ENCODE results near the gene OR14A16.
A peak's percentile ranks its signal among the peaks of the same experiment; 100 is the strongest.

OR14A16 gene, protein sequence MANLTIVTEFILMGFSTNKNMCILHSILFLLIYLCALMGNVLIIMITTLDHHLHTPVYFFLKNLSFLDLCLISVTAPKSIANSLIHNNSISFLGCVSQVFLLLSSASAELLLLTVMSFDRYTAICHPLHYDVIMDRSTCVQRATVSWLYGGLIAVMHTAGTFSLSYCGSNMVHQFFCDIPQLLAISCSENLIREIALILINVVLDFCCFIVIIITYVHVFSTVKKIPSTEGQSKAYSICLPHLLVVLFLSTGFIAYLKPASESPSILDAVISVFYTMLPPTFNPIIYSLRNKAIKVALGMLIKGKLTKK

DNA sequence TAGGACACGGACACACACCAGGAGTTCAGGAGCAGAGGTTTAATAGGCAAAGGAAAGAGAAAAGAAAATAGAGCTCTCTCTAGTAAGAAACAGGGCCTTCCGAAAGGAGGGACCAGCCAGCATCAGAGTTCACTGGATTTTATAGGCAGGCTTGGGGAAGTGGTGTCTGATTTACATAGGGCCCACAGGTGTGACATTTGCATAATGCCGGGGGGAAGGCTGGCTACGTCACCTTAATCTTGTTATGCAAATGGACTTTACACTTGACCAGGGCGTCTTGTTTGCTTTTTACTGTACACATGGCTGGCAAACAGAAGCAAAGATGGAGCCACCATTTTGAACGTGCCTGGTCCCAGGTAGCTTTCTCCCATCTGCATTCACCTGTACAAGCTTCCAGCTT lies at the start of gene OR14A16:
OR14A16 (minus strand) TSS at position 97 of the 400 bp plus-strand sequence. CDS start 8,390 bp downstream, outside the sequence.
- no peak for DNase-seq (ENCODE audit: low read depth in 2 of 2)

DNA sequence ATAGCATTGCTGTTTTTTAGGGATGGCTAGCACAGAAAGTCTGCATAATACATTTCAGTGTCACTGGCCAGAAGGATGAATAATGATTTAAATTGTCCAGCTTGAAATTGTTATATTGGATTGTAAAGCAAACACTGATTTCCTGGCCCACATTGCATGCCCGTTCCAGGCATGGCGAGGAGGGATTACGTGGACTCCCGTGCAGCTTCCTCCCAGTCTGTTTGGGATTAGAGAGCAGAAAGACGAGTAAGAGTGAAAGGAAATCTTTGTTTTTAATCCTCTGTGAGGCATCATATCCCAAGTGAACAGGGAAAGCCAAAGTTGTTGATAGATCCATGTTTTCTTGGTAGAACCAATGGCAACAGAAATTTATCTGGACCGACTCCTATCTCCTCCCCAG lies 41.5 kb upstream of the OR14A16 start:
- DNase-seq (ENCODE audit: low read depth in 2 of 2) = no peak

DNA sequence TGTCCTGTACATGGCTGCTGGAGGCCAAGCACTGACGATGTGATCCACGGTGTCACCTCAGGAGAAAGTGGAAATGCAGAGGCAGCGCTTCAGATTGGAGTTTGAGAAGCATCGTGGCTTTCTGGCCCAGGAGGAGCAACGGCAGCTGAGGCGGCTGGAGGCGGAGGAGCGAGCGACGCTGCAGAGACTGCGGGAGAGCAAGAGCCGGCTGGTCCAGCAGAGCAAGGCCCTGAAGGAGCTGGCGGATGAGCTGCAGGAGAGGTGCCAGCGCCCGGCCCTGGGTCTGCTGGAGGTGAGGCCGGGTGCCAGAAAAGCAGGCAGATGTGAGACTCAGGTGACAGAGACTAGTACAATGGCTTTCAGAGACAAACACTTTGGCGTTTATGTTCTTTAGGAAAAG lies 40.7 kb upstream of the OR14A16 start:
- no peak for DNase-seq (ENCODE audit: low read depth in 2 of 2)

DNA sequence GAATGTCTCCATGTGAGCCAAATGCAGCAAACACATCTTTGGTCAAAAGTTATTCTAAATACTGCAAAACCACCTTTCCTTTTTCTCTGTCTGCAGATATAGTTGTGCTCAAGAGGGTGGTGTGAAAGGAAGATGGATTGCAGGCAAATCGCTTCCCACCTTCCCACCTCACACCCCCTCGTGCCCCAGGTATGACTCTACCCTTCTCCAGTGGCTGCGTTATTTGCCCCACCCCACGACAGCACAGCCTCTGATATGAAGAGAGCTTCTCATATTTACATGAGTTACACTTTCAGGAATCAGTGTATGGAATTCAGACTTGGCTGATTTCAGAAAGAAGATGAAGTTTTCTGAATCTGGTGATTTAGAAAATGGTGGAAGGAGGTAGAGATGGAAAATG lies 38.8 kb upstream of the OR14A16 start:
- no peak for DNase-seq (ENCODE audit: low read depth in 2 of 2)

DNA sequence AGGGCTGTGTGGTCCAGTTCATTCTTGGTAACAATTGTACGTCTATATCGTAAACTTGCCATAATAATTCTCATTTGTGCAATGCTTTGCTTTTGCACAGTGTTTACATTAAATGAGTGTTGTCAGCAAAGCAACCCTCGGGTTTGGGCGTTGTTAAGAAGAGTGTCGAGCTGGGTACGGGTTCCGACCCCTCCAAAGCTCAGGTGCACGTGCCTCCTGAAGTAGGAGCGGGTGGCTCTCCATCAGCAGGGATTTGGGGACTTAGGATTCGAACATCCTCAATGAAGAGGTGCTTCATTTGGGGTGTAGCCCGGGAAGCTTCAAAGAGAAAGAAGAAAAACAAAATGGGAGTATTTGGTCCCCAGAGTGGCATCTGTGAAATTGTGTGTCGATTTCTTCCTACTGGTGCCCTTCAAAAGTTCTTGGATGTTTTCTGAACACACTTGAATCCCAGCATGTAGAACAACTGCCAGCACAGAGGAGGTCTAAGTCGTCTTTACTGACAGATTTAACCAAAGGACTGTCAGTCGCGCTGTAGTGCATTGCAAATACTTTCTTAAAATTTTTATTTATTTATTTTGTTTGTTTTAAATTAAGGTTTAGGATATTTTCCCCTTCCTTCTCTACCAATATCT lies 34.2 kb upstream of the OR14A16 start:
- DNase-seq (ENCODE audit: low read depth in 2 of 2) = no peak

DNA sequence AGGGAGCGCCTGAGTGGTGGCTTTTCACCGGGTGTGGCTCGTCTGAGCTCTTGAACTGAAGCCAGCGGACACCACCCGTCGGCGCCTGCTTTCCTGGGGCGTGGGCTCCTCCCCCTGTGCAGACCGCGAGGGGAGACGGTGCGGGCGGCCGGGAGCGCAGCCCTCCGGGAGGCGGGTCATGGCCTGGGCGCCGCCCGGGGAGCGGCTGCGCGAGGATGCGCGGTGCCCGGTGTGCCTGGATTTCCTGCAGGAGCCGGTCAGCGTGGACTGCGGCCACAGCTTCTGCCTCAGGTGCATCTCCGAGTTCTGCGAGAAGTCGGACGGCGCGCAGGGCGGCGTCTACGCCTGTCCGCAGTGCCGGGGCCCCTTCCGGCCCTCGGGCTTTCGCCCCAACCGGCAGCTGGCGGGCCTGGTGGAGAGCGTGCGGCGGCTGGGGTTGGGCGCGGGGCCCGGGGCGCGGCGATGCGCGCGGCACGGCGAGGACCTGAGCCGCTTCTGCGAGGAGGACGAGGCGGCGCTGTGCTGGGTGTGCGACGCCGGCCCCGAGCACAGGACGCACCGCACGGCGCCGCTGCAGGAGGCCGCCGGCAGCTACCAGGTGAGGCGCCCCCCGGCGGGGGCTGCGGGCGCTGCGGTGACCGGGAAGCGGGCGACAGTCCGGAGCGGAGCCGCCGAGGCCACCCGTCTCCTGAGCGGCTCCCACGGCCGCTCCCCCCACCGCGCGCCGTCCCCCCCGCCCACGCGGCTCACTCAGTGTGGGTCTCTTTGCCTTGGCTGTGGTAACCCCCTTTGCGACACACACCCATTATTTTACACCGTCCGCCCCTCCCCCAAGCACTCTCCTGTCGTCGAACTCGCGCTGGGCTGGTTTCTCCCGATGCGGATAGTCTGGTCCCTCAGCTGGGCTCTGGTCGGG lies 33.4 kb upstream of the OR14A16 start, which contains the start of gene TRIM58:
TRIM58 (plus strand) TSS at position 119 of the 916 bp plus-strand sequence; CDS start at position 179, 60 bp downstream.
- peak in 1 of 2 donors; percentile 0 for DNase-seq (ENCODE audit: low read depth in 2 of 2)

DNA sequence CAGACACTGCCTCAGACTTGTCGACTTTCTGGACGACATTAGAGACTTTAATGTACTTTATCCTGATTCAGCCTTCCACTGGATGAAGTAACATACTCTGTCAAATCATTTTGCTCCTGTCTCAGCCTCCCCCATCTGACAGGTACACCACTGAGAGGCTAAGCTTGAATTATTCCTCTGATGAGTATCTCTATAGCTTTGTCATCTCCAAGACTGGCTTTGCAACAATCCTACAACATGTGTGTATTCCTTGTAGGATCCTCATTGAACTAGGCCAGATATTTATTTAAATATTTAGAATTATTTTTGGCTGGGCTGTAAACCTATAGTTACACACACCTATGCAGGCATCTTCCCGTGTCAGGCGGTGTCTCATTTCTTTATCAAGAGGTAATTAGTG lies 32.0 kb upstream of the OR14A16 start:
- DNase-seq (ENCODE audit: low read depth in 2 of 2) = no peak

DNA sequence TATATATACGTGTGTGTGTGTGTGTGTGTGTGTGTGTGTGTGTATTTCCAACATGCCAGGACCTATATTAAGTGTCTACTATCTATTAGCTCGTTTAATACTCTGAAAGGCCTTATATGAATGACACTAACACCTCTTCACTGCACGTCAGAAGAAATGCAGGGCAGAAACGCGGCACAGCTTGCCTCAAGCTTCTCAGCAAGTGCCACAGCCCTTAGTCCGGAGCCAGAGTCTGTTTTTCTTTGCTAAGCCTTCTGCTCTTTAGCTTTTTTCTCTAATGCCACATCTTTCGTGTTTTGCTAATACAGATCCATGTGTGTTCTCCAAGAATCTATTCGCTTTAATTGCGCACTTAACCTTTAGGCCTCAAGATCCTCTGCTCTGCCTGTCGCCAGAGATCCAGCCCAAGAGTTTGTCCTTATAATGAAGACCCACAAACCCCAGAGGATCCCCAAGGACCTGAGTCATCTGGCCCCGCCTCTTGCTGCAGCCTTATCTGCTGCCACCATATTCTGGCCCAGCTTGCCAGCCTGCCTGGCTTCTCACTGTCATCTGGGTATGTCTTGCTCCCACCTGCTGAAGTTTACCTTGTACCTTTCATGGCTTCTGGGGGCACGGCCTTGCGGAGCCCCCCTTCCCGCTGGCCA lies 31.1 kb upstream of the OR14A16 start:
- DNase-seq (ENCODE audit: low read depth in 2 of 2) = no peak

DNA sequence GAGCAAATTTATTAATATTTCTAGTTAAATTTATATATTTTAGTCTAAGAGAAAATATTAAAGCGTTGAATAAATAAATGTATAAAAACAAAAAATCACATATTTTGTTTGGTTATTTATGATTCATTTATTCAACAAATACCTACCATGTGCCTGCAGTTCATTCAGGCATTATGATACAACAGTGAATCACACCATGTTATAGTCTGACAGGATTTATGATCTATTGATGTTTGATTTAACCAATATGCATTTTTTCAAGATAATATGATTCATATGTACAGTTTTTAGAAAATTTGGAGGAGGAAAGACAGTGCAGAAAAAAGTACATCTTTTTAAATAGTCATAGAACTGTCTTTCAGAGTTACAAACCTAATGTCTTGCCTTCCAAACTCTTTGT lies 25.7 kb upstream of the OR14A16 start:
- DNase-seq (ENCODE audit: low read depth in 2 of 2) = no peak

DNA sequence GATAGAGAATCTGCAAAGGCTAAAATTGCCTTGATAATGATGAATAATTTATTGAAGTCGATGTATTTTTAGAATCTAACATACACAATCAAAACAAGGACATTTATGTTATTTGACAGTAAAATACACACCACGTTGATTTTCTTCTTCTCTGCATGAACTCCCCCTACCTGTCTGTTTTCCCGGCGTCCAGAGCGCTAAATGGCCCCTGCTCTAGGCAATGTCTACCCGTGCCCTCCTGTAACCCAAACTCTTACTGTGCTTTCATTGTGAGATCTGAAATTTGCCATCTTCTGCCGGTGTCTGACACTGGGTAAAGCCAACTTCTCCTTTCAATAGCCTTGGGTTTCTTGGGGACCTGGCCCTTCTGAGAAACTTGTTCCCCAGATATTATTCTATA lies 24.4 kb upstream of the OR14A16 start:
- no peak for DNase-seq (ENCODE audit: low read depth in 2 of 2)

DNA sequence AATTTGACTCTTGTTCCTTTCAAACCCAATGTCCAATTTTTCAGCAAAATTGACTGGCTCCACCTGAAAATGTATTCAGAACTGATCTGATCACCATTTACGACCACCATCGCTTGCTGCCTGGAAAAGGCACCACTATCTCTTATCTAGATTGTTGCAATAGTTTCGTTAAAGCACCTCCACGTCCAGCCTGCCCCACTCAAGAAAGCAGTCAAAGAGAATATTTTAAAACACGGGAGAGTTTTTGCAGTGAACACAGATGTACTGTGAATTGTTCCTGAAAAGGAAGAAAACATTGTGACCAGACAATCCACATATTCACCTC lies 21.7 kb upstream of the OR14A16 start:
- DNase-seq (ENCODE audit: low read depth in 2 of 2) = no peak

DNA sequence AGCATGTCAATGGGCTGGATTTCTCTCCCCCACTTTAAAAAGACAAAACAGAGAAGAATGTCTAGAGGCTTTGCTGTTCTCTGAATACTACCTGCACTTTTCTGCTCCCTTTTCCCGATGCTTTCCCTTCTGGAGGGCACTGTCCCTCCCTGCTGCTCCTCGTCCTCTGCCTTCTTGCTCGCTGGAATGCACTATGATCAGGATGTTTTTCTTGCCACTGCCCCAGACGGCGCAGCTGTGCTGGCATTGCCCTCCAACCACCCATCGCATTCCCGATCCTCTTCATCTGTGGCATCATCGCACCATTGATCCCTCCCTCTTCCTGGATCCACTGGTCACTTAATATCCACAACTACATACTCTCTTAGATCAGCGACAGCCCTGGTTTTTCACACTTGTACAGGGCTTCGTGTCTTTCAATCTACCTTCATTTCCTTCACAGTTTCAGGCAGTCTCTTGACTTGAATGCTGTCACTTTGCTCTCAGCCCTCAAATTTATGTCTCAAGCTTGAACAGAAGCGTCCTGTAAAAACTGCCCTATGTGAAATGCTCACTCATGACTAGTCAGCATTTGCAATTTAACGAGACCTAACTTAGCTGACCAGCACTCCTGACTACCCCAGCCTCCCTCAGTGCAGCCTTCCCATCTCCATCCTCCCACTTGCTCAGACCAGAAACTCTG lies 21.2 kb upstream of the OR14A16 start:
- no peak for DNase-seq (ENCODE audit: low read depth in 2 of 2)

DNA sequence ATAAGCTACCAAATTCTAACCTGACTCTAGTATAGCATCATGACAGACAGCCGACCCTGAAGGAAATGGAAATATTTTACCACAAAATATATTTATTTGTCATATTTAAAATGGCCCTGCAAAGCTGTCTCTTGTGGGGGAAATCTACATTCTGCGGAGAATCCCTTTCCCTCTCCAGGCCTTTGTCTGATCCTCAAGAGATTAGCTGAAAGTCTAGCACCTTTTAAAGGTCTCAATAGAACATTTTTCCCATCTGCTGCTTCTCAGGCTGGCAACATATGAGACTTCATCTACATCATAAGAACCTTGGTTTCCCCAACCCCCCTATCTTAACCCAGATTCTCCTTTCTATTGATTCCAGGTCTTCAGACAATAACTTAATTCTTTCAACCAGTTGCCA lies 19.5 kb upstream of the OR14A16 start:
- no peak for DNase-seq (ENCODE audit: low read depth in 2 of 2)

DNA sequence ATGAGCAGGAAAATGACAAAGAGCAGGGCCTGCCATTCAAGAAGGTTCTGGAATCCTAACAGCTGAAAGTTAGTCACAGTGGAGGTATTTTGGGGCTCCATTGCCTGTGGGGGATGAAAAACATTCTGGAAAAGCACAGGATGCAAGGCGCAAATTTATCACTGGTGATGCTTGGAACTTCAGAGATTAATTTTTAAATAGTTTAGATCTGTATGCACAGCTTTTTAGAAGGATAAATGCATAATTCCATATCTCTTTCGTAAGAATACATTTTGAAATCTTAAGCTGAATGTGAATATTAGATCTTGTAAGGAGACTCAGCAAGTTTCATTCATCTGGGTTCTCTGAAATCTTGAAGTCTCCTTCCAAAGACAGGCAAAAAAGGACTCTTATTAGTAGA lies 17.9 kb upstream of the OR14A16 start, which contains the start of gene OR11L1:
OR11L1 (minus strand) TSS at position 101 of the 400 bp plus-strand sequence; CDS start at position 101, 0 bp downstream.
- no peak for DNase-seq (ENCODE audit: low read depth in 2 of 2)

DNA sequence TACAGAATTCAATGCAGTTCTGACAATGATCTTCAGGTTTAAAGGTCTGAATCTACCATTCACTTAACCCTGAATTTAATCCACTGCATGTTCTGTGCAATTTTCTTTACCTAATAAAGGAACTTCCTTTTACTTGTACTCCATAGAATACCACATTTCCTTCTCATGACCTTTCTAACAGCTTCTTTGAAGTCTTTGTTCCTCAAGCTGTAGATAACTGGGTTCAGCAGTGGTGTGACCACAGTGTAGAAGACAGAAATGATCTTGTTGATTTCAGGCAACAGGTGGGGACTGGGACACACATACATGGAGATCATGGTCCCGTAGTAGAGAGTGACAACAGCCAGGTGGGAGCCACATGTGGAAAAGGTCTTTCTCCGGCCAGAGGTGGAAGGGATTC lies 16.9 kb upstream of the OR14A16 start:
- no peak for DNase-seq (ENCODE audit: low read depth in 2 of 2)

DNA sequence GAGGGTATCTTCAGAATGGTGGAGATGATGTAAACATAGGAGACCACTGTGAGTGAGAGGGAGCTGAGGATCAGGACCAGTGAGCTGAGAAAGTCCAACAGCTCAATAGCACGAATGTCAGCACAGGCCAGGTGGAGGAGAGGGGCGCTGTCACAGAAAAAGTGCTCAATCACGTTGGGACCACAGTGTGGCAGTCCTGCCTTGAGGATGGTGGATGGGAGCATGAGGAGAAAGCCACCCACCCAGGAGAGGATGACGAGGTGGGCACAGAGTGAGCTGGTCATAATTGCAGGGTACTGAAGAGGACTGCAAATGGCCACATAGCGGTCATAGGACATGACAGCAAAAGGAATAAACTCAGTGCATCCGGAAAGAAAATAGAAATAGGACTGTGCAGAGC lies 9.7 kb upstream of the OR14A16 start:
- no peak for DNase-seq (ENCODE audit: low read depth in 2 of 2)

DNA sequence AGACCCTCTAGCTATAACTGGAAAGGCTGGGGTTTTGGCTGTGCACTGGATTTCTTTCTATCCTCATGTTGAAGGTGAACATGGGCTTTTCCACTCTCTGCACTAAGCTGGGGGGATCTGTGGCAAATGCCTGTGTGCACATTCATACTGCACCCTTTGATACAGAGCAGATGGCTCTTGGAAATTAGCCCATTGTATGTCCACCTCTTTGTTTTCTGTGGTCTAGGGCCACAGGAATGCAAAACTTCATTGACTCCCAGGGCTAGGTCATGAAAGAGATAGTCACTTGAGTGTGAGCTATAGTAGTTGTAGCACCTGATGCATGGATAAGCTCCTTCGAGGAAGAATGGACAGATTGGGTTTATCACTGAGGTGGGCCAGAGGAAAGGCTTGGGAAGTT lies 5.7 kb upstream of the OR14A16 start:
- DNase-seq (ENCODE audit: low read depth in 2 of 2) = no peak

DNA sequence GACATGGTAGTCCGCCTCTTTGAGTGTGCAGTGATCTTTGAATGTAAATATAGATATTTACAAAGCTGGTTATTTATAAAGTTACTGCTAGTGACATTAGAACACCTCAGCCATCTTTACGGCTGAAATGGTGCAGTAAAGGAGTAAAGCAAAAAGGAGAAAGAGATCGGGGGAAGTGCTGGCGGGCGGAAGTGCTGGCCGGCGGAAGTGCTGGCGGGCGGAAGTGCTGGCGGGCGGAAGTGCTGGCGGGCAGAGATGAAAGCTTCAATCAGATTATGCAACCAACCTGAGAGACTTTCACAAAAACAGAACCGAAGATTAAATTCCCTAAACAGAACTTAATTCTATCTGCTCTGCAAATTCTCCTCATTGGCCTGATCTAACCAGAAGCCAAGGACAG lies 1.4 kb upstream of the OR14A16 start:
- no peak for DNase-seq (ENCODE audit: low read depth in 2 of 2)

DNA sequence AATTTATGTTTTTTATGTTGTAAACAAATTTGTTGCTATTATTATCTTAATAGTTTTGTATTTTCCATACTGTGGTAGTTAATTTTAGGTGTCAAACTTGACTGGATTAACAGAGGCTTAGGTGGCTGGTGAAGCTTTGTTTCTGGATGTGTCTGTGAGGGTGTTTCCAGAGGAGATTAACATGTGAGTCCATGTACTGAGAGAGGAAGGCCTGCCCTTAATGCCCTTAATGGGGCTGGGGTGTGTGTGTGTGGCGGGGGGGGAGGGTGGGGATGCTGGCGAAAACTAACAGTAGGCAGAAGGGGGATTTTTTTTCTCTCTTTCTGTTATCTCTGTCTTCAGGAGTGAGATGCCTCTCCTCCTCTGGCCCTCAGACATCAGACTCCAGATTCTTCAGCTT lies 1.9 kb downstream of the OR14A16 start:
- no peak for DNase-seq (ENCODE audit: low read depth in 2 of 2)

DNA sequence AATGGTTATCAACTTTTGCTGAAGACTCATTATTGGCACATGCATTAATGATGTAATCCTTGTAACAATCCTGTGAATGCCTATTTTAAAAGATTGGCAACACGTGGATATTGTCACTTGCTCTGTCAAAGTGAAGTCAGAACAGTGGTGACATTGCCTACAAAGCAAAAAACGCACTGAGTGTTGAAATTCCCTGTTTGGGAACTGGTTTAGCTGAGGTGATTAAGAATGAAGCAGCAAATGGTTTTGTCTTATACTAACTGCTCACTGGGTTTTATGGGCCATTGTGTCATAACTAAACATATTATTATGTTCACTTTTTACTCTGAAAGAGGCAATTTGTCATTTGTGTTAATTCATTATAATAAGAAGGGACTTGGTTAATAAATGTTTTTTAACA lies 11.3 kb downstream of the OR14A16 start:
- DNase-seq (ENCODE audit: low read depth in 2 of 2) = no peak

DNA sequence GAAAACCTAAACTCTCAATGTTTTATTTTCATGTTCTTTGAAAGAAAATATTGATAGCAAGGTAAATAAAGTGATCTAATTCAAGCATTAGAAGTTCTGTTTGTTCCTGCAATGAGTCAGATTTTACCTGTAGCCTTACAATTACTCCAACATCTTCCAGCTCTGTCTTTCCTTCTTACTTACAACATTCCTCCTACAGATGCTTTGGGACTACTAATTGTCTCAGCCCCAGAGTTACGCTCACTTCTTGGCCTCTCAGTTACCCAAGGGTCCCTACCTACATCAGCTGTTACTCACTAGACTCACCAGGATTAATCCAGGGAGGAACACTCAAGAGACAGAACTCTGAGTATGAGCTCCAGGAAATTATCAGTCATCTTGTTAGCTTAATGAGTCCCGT lies 26.4 kb downstream of the OR14A16 start:
- DNase-seq (ENCODE audit: low read depth in 2 of 2) = no peak

Measured in activated CD8-positive, alpha-beta memory T cell treated with anti-CD3 and anti-CD28 coated beads for 4 hours (primary cell).